Mesothelial cell of epicardium (in vitro differentiated cells): ENCODE data around the gene RTEL1. TPM values are rescaled to one million over a fixed set of nuclear protein-coding genes. Genes with fewer than 3 reads are reported as not detected.

Experiments used
- DNase-seq, 2 experiments: peaks; one replicate each; pipeline ENCODE4 v3.0.0; 2021; ENCODE audit warnings: low spot score in 2 of 2; ENCODE audit not compliant: unreplicated experiment in 2 of 2
- H3K27ac Mint-ChIP-seq: 2 replicates; pipeline ENCODE4 v1.8.0; 2021; ENCODE audit warnings: mixed read lengths
- H3K27me3 Mint-ChIP-seq: 2 replicates; pipeline ENCODE4 v1.8.0; 2021; ENCODE audit warnings: low read depth, mixed read lengths
- H3K36me3 Mint-ChIP-seq: 2 replicates; pipeline ENCODE4 v1.8.0; 2021; ENCODE audit warnings: mixed read lengths
- H3K4me1 Mint-ChIP-seq: 2 replicates; pipeline ENCODE4 v1.8.0; 2021; ENCODE audit warnings: mixed read lengths
- H3K4me3 Mint-ChIP-seq: 2 replicates; pipeline ENCODE4 v1.8.0; 2021; ENCODE audit warnings: mild to moderate bottlenecking, moderate library complexity, mixed read lengths
- H3K9me3 Mint-ChIP-seq: 2 replicates; pipeline ENCODE4 v1.8.0; 2021; ENCODE audit warnings: mixed read lengths
- CTCF ChIP-seq: fragments of 200-600 bp; sonication (generic); IDR thresholded peaks from one replicate; pipeline ENCODE4 v1.5.0; 2021; ENCODE audit warnings: antibody characterized with exemption; ENCODE audit not compliant: unreplicated experiment
- total RNA-seq: library from RNA; stranded (reverse); gene quantifications from 3 replicates; pipeline ENCODE4 v1.2.1, GENCODE V29; 2021

RTEL1 gene
- total RNA-seq, 1 donor from 2014 or later, result 38.7 TPM

GRCh38 chr20:63662813-63663189 lies 4.7 kb downstream of the RTEL1 start:
- DNase-seq, result no peak
- H3K27me3 Mint-ChIP-seq, result no peaks in the 10 kb centered on the region
- H3K9me3 Mint-ChIP-seq, result no peaks in the 10 kb centered on the region
- peaks cover 19% of the 10 kb centered on the region for H3K4me1 Mint-ChIP-seq
- TF ChIP-seq CTCF, result no peak
- no peak overlapping the region for H3K4me3 Mint-ChIP-seq
- peaks cover 5% of the 10 kb centered on the region for H3K36me3 Mint-ChIP-seq
- H3K27ac Mint-ChIP-seq, result no peak overlapping the region

- H3K4me3 Mint-ChIP-seq, result no peak overlapping the region
- H3K9me3 Mint-ChIP-seq, result no peaks in the 10 kb centered on the region
- H3K27me3 Mint-ChIP-seq, result no peaks in the 10 kb centered on the region
- H3K4me1 Mint-ChIP-seq, result peaks cover 14% of the 10 kb centered on the region
- DNase-seq, result no peak
- no peak for TF ChIP-seq CTCF
- peaks cover 10% of the 10 kb centered on the region for H3K36me3 Mint-ChIP-seq
- no peak overlapping the region for H3K27ac Mint-ChIP-seq
These were observed 5.4 kb downstream of the RTEL1 start for GRCh38 chr20:63663332-63664066.

DNA sequence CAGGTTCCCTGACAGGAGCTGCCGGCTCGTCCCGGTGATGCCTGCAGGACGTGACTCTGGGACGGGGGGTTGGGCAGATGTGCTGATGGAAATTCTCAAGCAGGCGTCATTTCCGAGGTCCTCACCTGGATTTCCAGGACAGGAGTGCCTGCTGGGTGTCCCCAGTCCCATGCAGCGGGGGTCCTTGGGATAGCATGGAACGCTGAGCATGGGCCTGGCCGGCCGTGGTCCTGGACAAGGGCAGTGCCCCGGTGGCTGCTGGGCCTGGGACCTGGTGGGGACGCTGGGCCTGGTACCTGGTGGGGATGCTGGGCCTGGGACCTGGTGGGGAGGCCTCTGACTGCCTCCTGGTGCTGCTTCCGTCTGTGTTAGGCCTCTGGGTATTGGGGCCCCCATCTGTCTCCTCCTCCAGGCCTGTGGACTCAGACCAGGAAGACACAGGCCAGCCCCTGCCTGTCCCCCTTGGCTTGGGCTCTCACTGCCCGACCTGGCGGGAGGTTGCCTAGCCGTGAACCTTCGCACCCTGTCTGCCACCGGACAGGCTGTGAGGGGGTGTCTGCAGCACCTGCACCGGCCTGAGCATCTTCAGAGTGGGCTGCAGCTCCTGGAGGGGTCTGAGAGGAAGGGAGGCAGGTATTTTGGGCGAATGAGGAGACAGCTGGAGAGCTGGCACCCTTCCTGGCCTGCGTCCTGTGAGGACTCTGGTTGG lies 6.2 kb downstream of the RTEL1 start:
- no peak for DNase-seq
- peaks cover 17% of the 10 kb centered on the region for H3K36me3 Mint-ChIP-seq

DNA sequence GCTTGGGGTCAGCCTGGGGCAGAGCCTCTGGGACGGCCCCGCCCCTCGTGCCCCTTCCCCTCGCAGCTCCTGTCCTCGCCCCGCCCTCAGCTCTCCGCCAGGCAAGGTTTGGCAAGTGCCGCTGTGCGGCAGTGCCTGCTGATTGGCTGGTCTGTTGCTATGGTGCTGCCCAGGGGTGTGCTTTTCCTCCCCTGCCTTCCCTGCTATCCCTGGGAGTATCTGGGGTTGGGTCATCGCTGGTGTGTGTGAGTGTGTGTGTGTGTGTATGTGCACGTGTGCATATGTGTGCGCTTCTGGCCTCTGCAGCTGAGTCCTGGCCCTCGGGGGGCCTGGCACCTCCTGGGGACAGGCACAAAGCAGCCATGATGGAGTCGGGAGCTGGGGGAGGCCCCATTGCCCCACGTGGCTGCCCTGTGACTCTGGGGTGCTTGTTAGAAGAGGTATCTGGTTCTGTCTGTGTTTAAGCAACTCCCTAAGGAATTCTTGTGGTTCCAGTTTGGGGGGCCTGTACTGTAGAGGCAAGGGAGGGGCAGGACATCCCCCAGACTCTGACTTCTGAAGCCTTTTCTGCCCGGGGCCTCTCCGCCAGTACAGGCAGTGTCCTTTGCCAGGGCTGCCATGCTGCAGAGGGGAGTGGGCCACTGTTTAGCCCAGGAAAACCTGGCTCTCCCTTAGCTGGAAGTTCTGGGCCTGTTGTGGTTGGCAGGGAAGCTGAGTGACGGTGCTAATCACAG lies 6.9 kb downstream of the RTEL1 start:
- TF ChIP-seq CTCF, result no peak
- no peak for DNase-seq
- H3K36me3 Mint-ChIP-seq, result peaks cover 18% of the 10 kb centered on the region
- peaks cover under 1% of the 10 kb centered on the region for H3K4me1 Mint-ChIP-seq
- H3K4me3 Mint-ChIP-seq, result no peak overlapping the region
- no peak overlapping the region for H3K27ac Mint-ChIP-seq
- no peaks in the 10 kb centered on the region for H3K9me3 Mint-ChIP-seq
- H3K27me3 Mint-ChIP-seq, result no peaks in the 10 kb centered on the region

More for the DNA sequence above, 6.2 kb downstream of the RTEL1 start:
- Mint-ChIP-seq H3K27me3 (no peaks in the 10 kb centered on the region), H3K4me1 (peaks cover 7% of the 10 kb centered on the region), H3K27ac (no peak overlapping the region), H3K4me3 (no peak overlapping the region), H3K9me3 (no peaks in the 10 kb centered on the region)
- no peak for TF ChIP-seq CTCF

GRCh38 chr20:63665708-63666107 lies 7.6 kb downstream of the RTEL1 start:
- H3K9me3 Mint-ChIP-seq, result no peaks in the 10 kb centered on the region
- no peaks in the 10 kb centered on the region for H3K4me1 Mint-ChIP-seq
- peaks cover 21% of the 10 kb centered on the region for H3K36me3 Mint-ChIP-seq
- H3K27me3 Mint-ChIP-seq, result no peaks in the 10 kb centered on the region
- TF ChIP-seq CTCF, result no peak
- no peak overlapping the region for H3K4me3 Mint-ChIP-seq
- no peak for DNase-seq
- no peak overlapping the region for H3K27ac Mint-ChIP-seq
